GM04504 (cell line): Measurements from ENCODE around the gene DLGAP4.
"Not testable (repeated sequence)": the region's sequence is repeated elsewhere in the genome, so short reads cannot be mapped to it uniquely, and the experiment has no call there.

ENCODE experiments used
- DNase-seq: peaks from one replicate; pipeline ENCODE4 v3.0.0-alpha.2; 2012; ENCODE audit warnings: low read depth

The DLGAP4 gene

GRCh38 chr20:36499723-36500501 is 193.8 kb downstream of the DLGAP4 start:
- DNase-seq = no peak

- DNase-seq = no peak
Observed at GRCh38 chr20:36501367-36502006, 195.3 kb downstream of the DLGAP4 start.

GRCh38 chr20:36504295-36504694 is 198.2 kb downstream of the DLGAP4 start:
- no peak for DNase-seq

GRCh38 chr20:36506253-36506652 is 200.1 kb downstream of the DLGAP4 start:
- no peak for DNase-seq

GRCh38 chr20:36507746-36508145 is 201.6 kb downstream of the DLGAP4 start:
- DNase-seq = no peak

GRCh38 chr20:36519012-36519719 is 213.0 kb downstream of the DLGAP4 start:
- DNase-seq = no peak

- no peak for DNase-seq
Observed at GRCh38 chr20:36519944-36520343, 213.8 kb downstream of the DLGAP4 start.

- DNase-seq = no peak
Observed at GRCh38 chr20:36521526-36521925, 215.4 kb downstream of the DLGAP4 start.

GRCh38 chr20:36522412-36522811 is 216.3 kb downstream of the DLGAP4 start:
- DNase-seq = not testable (repeated sequence)

GRCh38 chr20:36523341-36523740 is 217.2 kb downstream of the DLGAP4 start:
- no peak for DNase-seq

GRCh38 chr20:36525620-36526365 is 219.7 kb downstream of the DLGAP4 start:
- DNase-seq = no peak

- DNase-seq = no peak
Observed at GRCh38 chr20:36526521-36527011, 220.4 kb downstream of the DLGAP4 start.

GRCh38 chr20:36527331-36528125 is 221.4 kb downstream of the DLGAP4 start:
- no peak for DNase-seq

GRCh38 chr20:36528176-36528874 is 222.2 kb downstream of the DLGAP4 start:
- no peak for DNase-seq

- no peak for DNase-seq
Observed at GRCh38 chr20:36528875-36529417, 222.8 kb downstream of the DLGAP4 start.

GRCh38 chr20:36532388-36532787 is 226.2 kb downstream of the DLGAP4 start:
- DNase-seq = no peak

GRCh38 chr20:36532822-36533221 is 226.7 kb downstream of the DLGAP4 start:
- no peak for DNase-seq

GRCh38 chr20:36538026-36538722 is 232.0 kb downstream of the DLGAP4 start:
- no peak for DNase-seq

- no peak for DNase-seq
Observed at GRCh38 chr20:36540551-36541211, 234.5 kb downstream of the DLGAP4 start.
